HepG2 (cell line): ENCODE data around the gene DPYD. TPM values are rescaled to one million over a fixed set of nuclear protein-coding genes. Genes with fewer than 3 reads are reported as not detected.

Experiments
- ATAC-seq: fragments of 200-7000 bp; cut with Tn5 transposase; 3 replicates; pipeline ENCODE4 v1.9.1; 2020; ENCODE audit warnings: mild to moderate bottlenecking, moderate library complexity
- BruUV-seq: library from RNA; stranded (reverse); fragments of 400-500 nt; replicated peaks from 2 replicates; lab custom pipeline; 2021; lab: Mats Ljungman, UMichigan
- CTCF ChIA-PET: fragments of 300-600 bp; formaldehyde crosslinking; extraction: SDS; loops from one replicate; lab custom pipeline; 2021; ENCODE audit warnings: low total read pairs, inconsistent platforms, low intra/inter-chr PET ratio; lab: Yijun Ruan, JAX
- POLR2A ChIA-PET: fragments of 350-600 bp; sonication (Branson Sonifier 250); formaldehyde crosslinking; loops from one replicate; lab custom pipeline; 2020; ENCODE audit warnings: antibody characterized with exemption, inconsistent platforms; lab: Yijun Ruan, JAX
- DNase-seq: peaks from one replicate; pipeline ENCODE4 v3.0.0-alpha.2; 2015; ENCODE audit warnings: low spot score
- FAIRE-seq: peaks from 3 replicates; lab custom pipeline; 2011; peaks lifted over from hg19 to GRCh38; lab: Jason Lieb, UNC
- H2AFZ ChIP-seq: one replicate; pipeline ENCODE4 v1.6.1; 2011; ENCODE audit warnings: low read length, inconsistent platforms
- H3K27ac ChIP-seq: fragments of 300-600 bp; 3 replicates; pipeline ENCODE4 v1.8.0; 2011; ENCODE audit warnings: mixed run types, mild to moderate bottlenecking, mixed read lengths, low read length, inconsistent platforms; ENCODE audit not compliant: insufficient read depth; ENCODE audit errors: extremely low read length
- H3K27me3 ChIP-seq, 2 experiments: fragments of 200-600 bp in 1 of 2; 2 replicates in 1 of 2; 3 replicates in 1 of 2; pipeline versions ENCODE4 v1.6.0 to v1.8.0; 2011; ENCODE audit warnings: low read length in 2 of 2, mild to moderate bottlenecking in 2 of 2, moderate library complexity in 2 of 2, inconsistent platforms in 1 of 2; ENCODE audit not compliant: insufficient read depth in 2 of 2, control insufficient read depth in 1 of 2
- H3K36me3 ChIP-seq, 2 experiments: fragments of 200-600 bp in 1 of 2; replicated peaks in 1 of 2; 2 replicates in 1 of 2; 3 replicates in 1 of 2; pipeline versions ENCODE4 v1.5.1 to v1.8.0; 2011; ENCODE audit warnings: low read length in 2 of 2, inconsistent platforms in 1 of 2; ENCODE audit not compliant: insufficient read depth in 2 of 2, control insufficient read depth in 1 of 2
- H3K4me1 ChIP-seq: 2 replicates; pipeline ENCODE4 v1.5.1; 2012; ENCODE audit warnings: low read length, inconsistent platforms; ENCODE audit not compliant: insufficient read depth
- H3K4me2 ChIP-seq: 2 replicates; pipeline ENCODE4 v1.6.0; 2011; ENCODE audit warnings: low read depth, low read length, inconsistent platforms
- H3K4me3 ChIP-seq, 3 experiments: fragments of 200-600 bp in 1 of 3; sonication (generic), shearing (Covaris generic) in 1 of 3; replicated peaks in 1 of 3; 2 replicates each; pipeline ENCODE4 v1.5.1; 2011 to 2016; ENCODE audit warnings: low read length in 3 of 3, inconsistent platforms in 2 of 3, low read depth in 2 of 3, mild to moderate bottlenecking in 2 of 3, control low read depth in 1 of 3, mixed read lengths in 1 of 3; ENCODE audit not compliant: insufficient read depth in 1 of 3
- H3K79me2 ChIP-seq: one replicate; pipeline ENCODE4 v1.6.1; 2011; ENCODE audit warnings: low read length, inconsistent platforms; ENCODE audit not compliant: insufficient read depth
- H3K9ac ChIP-seq: 2 replicates; pipeline ENCODE4 v1.6.0; 2011; ENCODE audit warnings: mild to moderate bottlenecking, low read depth, low read length, inconsistent platforms; ENCODE audit not compliant: insufficient read depth
- H3K9me3 ChIP-seq: 2 replicates; pipeline ENCODE4 v1.5.1; 2012; ENCODE audit warnings: mild to moderate bottlenecking, low read length
- H4K20me1 ChIP-seq: 2 replicates; pipeline ENCODE4 v1.6.0; 2011; ENCODE audit warnings: inconsistent platforms, mild to moderate bottlenecking, low read length, moderate library complexity; ENCODE audit not compliant: insufficient read depth
- AHR ChIP-seq: IDR thresholded peaks from 2 replicates; pipeline ENCODE4 v1.6.1; 2018; ENCODE audit warnings: missing genetic modification reagents, missing compliant biosample characterization
- ATM ChIP-seq: fragments of 450-650 bp; IDR thresholded peaks from 2 replicates; pipeline ENCODE4 v1.7.1; 2017; ENCODE audit warnings: mild to moderate bottlenecking, borderline replicate concordance
- MYNN ChIP-seq: sonication (generic); formaldehyde crosslinking; IDR thresholded peaks from 2 replicates; pipeline ENCODE4 v1.4.0; 2020; ENCODE audit warnings: mild to moderate bottlenecking, low read depth, missing genetic modification reagents
- SMAD9 ChIP-seq: sonication (generic); formaldehyde crosslinking; IDR thresholded peaks from 2 replicates; pipeline ENCODE4 v1.5.1; 2020; ENCODE audit warnings: mild to moderate bottlenecking, missing genetic modification reagents
- TMF1 ChIP-seq: sonication (generic); formaldehyde crosslinking; IDR thresholded peaks from 2 replicates; pipeline ENCODE4 v1.8.1; 2022; ENCODE audit warnings: low read depth, missing genetic modification reagents
- ZBTB42 ChIP-seq: sonication (generic); formaldehyde crosslinking; IDR thresholded peaks from 2 replicates; pipeline ENCODE4 v1.5.0; 2020; ENCODE audit warnings: mild to moderate bottlenecking, missing genetic modification reagents
- ZNF24 ChIP-seq: fragments of 450-650 bp; IDR thresholded peaks from 2 replicates; pipeline ENCODE4 v1.6.1; 2017; ENCODE audit warnings: antibody characterized with exemption, mild to moderate bottlenecking
- ZNF33B ChIP-seq: sonication (generic); formaldehyde crosslinking; IDR thresholded peaks from 2 replicates; pipeline ENCODE4 v1.5.1; 2020; ENCODE audit warnings: mild to moderate bottlenecking, missing genetic modification reagents
- ZNF775 ChIP-seq: sonication (generic); formaldehyde crosslinking; IDR thresholded peaks from 2 replicates; pipeline ENCODE4 v1.4.0; 2020; ENCODE audit warnings: missing genetic modification reagents, mild to moderate bottlenecking, moderate library complexity, borderline replicate concordance
- ZNF777 ChIP-seq: sonication (generic); formaldehyde crosslinking; IDR thresholded peaks from 2 replicates; pipeline ENCODE4 v1.4.0; 2020; ENCODE audit warnings: missing genetic modification reagents
- WGBS: methylation state at CpG from one replicate; pipeline ENCODE4 v1.1.6; 2017; ENCODE audit warnings: low lambda C conversion rate; 5-methylcytosine and 5-hydroxymethylcytosine counted together
- in situ Hi-C: cut with HindIII; loops from 2 replicates; pipeline ENCODE4 v1.10.0; 2017; ENCODE audit warnings: low pct_unique_long_range_greater_than_20kb; ENCODE audit not compliant: extremely low pct_ligation_motif_present
- intact Hi-C: fragments of 100-400 bp; cut with micrococcal nuclease; formaldehyde crosslinking; loops from one replicate; pipeline ENCODE4 v1.10.0; 2022; ENCODE audit not compliant: unreplicated experiment
- polyA plus RNA-seq, 8 experiments: library from polyadenylated mRNA; depleted of rRNA in 3 of 8; stranded (reverse) in 7 of 8; unstranded in 1 of 8; fragments of >200 nt; fragmentation: Illumina TruSeq in 4 of 8; extraction: Trizol in 4 of 8; gene quantifications; 2 replicates each; pipeline versions ENCODE4 v1.2.1 to v1.2.3, GENCODE V29; 2011 to 2016; ENCODE audit warnings: low read depth in 4 of 8, missing spikeins in 1 of 8, mixed read lengths in 1 of 8; ENCODE audit not compliant: insufficient read depth in 1 of 8
- total RNA-seq, 5 experiments: library from RNA; depleted of rRNA; stranded (reverse); fragments of >200 nt; fragmentation: Illumina TruSeq; extraction: Trizol; gene quantifications; 2 replicates each; pipeline ENCODE4 v1.2.3, GENCODE V29; 2016; ENCODE audit warnings: low read depth in 1 of 5
- TF ChIP-seq, protein P1 (sequence below): IDR thresholded peaks from 2 replicates; pipeline ENCODE4 v1.6.1; 2016; ENCODE audit warnings: low read depth, borderline replicate concordance
- TF ChIP-seq, protein P2 (sequence below): sonication (generic); formaldehyde crosslinking; IDR thresholded peaks from 2 replicates; pipeline ENCODE4 v1.4.0; 2020; ENCODE audit warnings: missing genetic modification reagents
- TF ChIP-seq, protein P3 (sequence below): IDR thresholded peaks from 2 replicates; pipeline ENCODE4 v1.6.1; 2016; ENCODE audit warnings: mild to moderate bottlenecking
- TF ChIP-seq, protein P4 (sequence below): sonication (generic); formaldehyde crosslinking; IDR thresholded peaks from 2 replicates; pipeline ENCODE4 v1.5.0; 2020; ENCODE audit warnings: missing genetic modification reagents
- TF ChIP-seq, protein P5 (sequence below): sonication (generic); formaldehyde crosslinking; IDR thresholded peaks from 2 replicates; pipeline ENCODE4 v1.5.1; 2020; ENCODE audit warnings: missing genetic modification reagents, mild to moderate bottlenecking, borderline replicate concordance

The DPYD gene
- total and polyA plus RNA-seq, 2 of the 13 experiments (the other 11 are each of a cell fraction or from before 2014, with no cell fraction given) = 1.3 to 3.4 TPM

DNA sequence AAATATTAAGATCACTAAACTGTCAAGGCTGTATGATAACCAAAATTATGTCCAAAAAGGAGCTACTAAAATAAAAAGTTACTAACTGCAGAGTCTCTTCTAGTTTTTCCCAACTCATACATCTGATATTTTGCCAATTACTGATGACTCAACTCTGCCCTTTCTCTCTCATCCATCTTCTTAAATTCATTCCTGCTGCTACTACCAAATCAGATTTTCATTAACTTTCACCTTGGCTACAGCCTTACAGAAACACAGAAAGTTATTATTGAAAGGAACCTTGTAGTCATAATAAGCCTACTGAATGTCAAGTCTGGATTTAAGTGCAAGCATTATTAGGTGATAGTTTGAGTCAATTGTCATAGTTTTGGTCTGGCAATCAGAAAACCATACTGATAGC lies 273.1 kb downstream of the DPYD start (continued):
- TF ChIP-seq, protein P1, sequence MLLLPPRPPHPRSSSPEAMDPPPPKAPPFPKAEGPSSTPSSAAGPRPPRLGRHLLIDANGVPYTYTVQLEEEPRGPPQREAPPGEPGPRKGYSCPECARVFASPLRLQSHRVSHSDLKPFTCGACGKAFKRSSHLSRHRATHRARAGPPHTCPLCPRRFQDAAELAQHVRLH = no peak
- TF ChIP-seq ZNF777 (CRISPR knock-in tag) = no peak
- no peak for TF ChIP-seq ZNF24
- TF ChIP-seq ZNF33B (CRISPR knock-in tag) = no peak
- TF ChIP-seq ATM = no peak
- TF ChIP-seq, protein P2, sequence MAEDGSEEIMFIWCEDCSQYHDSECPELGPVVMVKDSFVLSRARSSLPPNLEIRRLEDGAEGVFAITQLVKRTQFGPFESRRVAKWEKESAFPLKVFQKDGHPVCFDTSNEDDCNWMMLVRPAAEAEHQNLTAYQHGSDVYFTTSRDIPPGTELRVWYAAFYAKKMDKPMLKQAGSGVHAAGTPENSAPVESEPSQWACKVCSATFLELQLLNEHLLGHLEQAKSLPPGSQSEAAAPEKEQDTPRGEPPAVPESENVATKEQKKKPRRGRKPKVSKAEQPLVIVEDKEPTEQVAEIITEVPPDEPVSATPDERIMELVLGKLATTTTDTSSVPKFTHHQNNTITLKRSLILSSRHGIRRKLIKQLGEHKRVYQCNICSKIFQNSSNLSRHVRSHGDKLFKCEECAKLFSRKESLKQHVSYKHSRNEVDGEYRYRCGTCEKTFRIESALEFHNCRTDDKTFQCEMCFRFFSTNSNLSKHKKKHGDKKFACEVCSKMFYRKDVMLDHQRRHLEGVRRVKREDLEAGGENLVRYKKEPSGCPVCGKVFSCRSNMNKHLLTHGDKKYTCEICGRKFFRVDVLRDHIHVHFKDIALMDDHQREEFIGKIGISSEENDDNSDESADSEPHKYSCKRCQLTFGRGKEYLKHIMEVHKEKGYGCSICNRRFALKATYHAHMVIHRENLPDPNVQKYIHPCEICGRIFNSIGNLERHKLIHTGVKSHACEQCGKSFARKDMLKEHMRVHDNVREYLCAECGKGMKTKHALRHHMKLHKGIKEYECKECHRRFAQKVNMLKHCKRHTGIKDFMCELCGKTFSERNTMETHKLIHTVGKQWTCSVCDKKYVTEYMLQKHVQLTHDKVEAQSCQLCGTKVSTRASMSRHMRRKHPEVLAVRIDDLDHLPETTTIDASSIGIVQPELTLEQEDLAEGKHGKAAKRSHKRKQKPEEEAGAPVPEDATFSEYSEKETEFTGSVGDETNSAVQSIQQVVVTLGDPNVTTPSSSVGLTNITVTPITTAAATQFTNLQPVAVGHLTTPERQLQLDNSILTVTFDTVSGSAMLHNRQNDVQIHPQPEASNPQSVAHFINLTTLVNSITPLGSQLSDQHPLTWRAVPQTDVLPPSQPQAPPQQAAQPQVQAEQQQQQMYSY = no peak
- TF ChIP-seq, all 625 proteins: peak for 0

DNA sequence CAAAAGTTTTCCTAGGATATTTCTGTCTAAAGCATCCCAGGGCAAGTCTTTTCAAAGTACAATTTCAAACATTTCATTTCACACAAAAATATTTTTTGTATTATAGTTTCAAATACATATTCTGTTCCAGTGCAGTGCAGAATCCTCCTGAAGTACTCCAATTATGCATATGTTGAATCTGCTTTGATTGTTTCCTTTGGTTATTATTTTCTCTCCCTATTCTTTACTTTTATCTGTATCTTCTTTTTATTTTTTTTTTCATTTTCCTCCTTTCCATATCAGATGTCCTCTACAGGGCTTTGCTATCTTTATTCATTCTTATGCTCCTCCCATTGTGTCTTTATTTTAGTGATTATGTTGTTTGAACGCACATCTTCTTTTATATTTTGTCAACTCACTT lies 274.8 kb downstream of the DPYD start:
- H3K79me2 ChIP-seq = no peaks in the 10 kb centered on the region
- intact Hi-C loops (no loop called here), in situ Hi-C loops (no loop called here)
- FAIRE-seq (no peak), ATAC-seq (no peak), DNase-seq (no peak)
- POLR2A ChIA-PET = no interaction called here
- H3K27me3 ChIP-seq = no peaks in the 10 kb centered on the region
- H3K9me3 ChIP-seq = peaks cover 34% of the 10 kb centered on the region
- no TSS peak for BruUV-seq
- CTCF ChIA-PET = no interaction called here
- H3K9ac ChIP-seq = no peak overlapping the region
- no peak overlapping the region for H3K4me3 ChIP-seq
- no peaks in the 10 kb centered on the region for H3K36me3 ChIP-seq
- no peak overlapping the region for H3K27ac ChIP-seq
- 32% methylated on average over 1 of the region's 1 CpG for WGBS
- no peaks in the 10 kb centered on the region for H4K20me1 ChIP-seq
- H2AFZ ChIP-seq = no peak overlapping the region
- no peak overlapping the region for H3K4me2 ChIP-seq
- no peaks in the 10 kb centered on the region for H3K4me1 ChIP-seq
- TF ChIP-seq AHR (CRISPR knock-in tag) (no peak), SMAD9 (CRISPR knock-in tag) (no peak), ZBTB42 (CRISPR knock-in tag) (no peak), MYNN (CRISPR knock-in tag) (no peak), ZNF775 (CRISPR knock-in tag) (no peak), TMF1 (CRISPR knock-in tag) (no peak)
- TF ChIP-seq, protein P3, sequence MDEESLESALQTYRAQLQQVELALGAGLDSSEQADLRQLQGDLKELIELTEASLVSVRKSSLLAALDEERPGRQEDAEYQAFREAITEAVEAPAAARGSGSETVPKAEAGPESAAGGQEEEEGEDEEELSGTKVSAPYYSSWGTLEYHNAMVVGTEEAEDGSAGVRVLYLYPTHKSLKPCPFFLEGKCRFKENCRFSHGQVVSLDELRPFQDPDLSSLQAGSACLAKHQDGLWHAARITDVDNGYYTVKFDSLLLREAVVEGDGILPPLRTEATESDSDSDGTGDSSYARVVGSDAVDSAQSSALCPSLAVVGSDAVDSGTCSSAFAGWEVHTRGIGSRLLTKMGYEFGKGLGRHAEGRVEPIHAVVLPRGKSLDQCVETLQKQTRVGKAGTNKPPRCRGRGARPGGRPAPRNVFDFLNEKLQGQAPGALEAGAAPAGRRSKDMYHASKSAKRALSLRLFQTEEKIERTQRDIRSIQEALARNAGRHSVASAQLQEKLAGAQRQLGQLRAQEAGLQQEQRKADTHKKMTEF (CRISPR knock-in tag) = no peak
- TF ChIP-seq, protein P4, sequence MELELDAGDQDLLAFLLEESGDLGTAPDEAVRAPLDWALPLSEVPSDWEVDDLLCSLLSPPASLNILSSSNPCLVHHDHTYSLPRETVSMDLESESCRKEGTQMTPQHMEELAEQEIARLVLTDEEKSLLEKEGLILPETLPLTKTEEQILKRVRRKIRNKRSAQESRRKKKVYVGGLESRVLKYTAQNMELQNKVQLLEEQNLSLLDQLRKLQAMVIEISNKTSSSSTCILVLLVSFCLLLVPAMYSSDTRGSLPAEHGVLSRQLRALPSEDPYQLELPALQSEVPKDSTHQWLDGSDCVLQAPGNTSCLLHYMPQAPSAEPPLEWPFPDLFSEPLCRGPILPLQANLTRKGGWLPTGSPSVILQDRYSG (CRISPR knock-in tag) = no peak
- TF ChIP-seq, protein P5, sequence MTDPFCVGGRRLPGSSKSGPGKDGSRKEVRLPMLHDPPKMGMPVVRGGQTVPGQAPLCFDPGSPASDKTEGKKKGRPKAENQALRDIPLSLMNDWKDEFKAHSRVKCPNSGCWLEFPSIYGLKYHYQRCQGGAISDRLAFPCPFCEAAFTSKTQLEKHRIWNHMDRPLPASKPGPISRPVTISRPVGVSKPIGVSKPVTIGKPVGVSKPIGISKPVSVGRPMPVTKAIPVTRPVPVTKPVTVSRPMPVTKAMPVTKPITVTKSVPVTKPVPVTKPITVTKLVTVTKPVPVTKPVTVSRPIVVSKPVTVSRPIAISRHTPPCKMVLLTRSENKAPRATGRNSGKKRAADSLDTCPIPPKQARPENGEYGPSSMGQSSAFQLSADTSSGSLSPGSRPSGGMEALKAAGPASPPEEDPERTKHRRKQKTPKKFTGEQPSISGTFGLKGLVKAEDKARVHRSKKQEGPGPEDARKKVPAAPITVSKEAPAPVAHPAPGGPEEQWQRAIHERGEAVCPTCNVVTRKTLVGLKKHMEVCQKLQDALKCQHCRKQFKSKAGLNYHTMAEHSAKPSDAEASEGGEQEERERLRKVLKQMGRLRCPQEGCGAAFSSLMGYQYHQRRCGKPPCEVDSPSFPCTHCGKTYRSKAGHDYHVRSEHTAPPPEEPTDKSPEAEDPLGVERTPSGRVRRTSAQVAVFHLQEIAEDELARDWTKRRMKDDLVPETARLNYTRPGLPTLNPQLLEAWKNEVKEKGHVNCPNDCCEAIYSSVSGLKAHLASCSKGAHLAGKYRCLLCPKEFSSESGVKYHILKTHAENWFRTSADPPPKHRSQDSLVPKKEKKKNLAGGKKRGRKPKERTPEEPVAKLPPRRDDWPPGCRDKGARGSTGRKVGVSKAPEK (CRISPR knock-in tag) = no peak
